Stimulated activated naive B cell treated with anti-CD40 and anti-IgM and Interleukin-4, amounts not matched to agents 10 μg/mL and 1 μg/mL and 100 μg/mL, for 72 hours (primary cell): ENCODE measurements around the gene ARHGEF4.

Experiments
- ATAC-seq, 2 donors: fragments of 150-1000 bp; cut with Tn5 transposase; replicated peaks; 2 replicates each; pipeline ENCODE4 v1.10.0; 2021; ENCODE audit warnings: moderate library complexity in 1 of 2
- DNase-seq: peaks from one replicate; pipeline ENCODE4 v3.0.0; 2021
- H3K27ac Mint-ChIP-seq: one replicate; pipeline ENCODE4 v1.8.0; 2022; ENCODE audit warnings: mild to moderate bottlenecking, mixed read lengths
- H3K27me3 Mint-ChIP-seq, 2 donors: one replicate each; pipeline ENCODE4 v1.8.0; 2022; ENCODE audit warnings: mixed read lengths in 2 of 2
- H3K36me3 Mint-ChIP-seq, 2 donors: one replicate each; pipeline ENCODE4 v1.8.0; 2022; ENCODE audit warnings: mixed read lengths in 2 of 2, mild to moderate bottlenecking in 1 of 2
- H3K4me1 Mint-ChIP-seq, 2 donors: one replicate each; pipeline ENCODE4 v1.8.0; 2022; ENCODE audit warnings: mixed read lengths in 2 of 2, mild to moderate bottlenecking in 1 of 2
- H3K4me3 Mint-ChIP-seq, 2 donors: one replicate each; pipeline ENCODE4 v1.8.0; 2022; ENCODE audit warnings: mild to moderate bottlenecking in 2 of 2, mixed read lengths in 2 of 2, moderate library complexity in 1 of 2
- H3K9me3 Mint-ChIP-seq, 2 donors: one replicate each; pipeline ENCODE4 v1.8.0; 2022; ENCODE audit warnings: mixed read lengths in 2 of 2, mild to moderate bottlenecking in 1 of 2

Gene ARHGEF4

DNA sequence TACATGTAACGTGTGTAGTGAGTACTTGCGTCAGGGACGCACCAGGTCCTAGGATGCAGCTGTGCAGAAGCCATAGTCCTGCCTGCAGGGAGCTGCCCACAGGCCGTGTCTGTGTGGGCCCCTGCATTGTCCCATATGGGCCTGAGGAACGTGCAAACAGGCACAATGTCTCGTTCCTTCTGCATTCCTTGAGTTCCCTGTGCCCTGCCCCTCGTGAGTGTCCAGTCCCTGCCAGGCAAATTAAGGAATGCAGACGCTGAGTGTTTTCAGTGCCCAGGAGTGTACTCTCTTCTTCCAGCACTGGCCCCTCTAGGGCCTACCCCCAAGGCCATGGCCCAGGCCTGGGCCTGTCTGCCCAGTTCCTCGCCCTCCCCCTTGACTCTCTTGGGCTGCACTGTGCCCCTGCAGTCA lies 194.7 kb downstream of the ARHGEF4 start:
- H3K9me3 Mint-ChIP-seq: peaks cover 8 to 9% of the 10 kb centered on the region in 2 donors
- no peak overlapping the region for H3K4me3 Mint-ChIP-seq
- no peak for ATAC-seq
- H3K27me3 Mint-ChIP-seq: peaks cover 30 to 46% of the 10 kb centered on the region in 2 donors
- no peaks in the 10 kb centered on the region for H3K4me1 Mint-ChIP-seq
- no peaks in the 10 kb centered on the region for H3K36me3 Mint-ChIP-seq
- no peak overlapping the region for H3K27ac Mint-ChIP-seq
- DNase-seq: no peak

- Mint-ChIP-seq H3K4me3 (no peak overlapping the region), H3K36me3 (no peaks in the 10 kb centered on the region), H3K27me3 (peaks cover 30 to 51% of the 10 kb centered on the region in 2 donors), H3K9me3 (peaks cover 8 to 9% of the 10 kb centered on the region in 2 donors), H3K27ac (no peak overlapping the region), H3K4me1 (no peaks in the 10 kb centered on the region)
- ATAC-seq (no peak), DNase-seq (no peak)
Measured at GRCh38 chr2:131031875-131032274, 195.2 kb downstream of the ARHGEF4 start.

- H3K4me3 Mint-ChIP-seq: no peak overlapping the region
- DNase-seq (no peak), ATAC-seq (no peak)
- H3K9me3 Mint-ChIP-seq: peaks cover 5% of the 10 kb centered on the region in 2 donors
- no peak overlapping the region for H3K27ac Mint-ChIP-seq
- peaks cover 34 to 56% of the 10 kb centered on the region in 2 donors for H3K27me3 Mint-ChIP-seq
- no peaks in the 10 kb centered on the region for H3K36me3 Mint-ChIP-seq
- H3K4me1 Mint-ChIP-seq: no peaks in the 10 kb centered on the region
Measured at GRCh38 chr2:131032393-131032836, 195.7 kb downstream of the ARHGEF4 start.

DNA sequence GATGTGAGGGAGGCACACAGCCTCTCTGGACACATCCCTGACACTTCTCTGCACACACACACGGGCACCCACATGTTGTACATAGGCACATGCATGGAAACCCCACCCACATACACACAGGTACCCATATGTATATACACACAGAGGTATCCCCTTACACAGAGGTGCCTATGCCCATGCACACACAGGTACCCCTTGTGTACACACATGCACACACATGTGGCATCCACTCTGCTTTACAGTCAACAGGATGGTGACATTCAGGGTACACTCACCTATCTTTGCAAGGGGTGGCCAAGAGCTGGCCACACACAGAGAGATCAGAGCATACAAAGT lies 197.0 kb downstream of the ARHGEF4 start:
- H3K27ac Mint-ChIP-seq: no peak overlapping the region
- no peaks in the 10 kb centered on the region for H3K9me3 Mint-ChIP-seq
- DNase-seq (no peak), ATAC-seq (no peak)
- H3K36me3 Mint-ChIP-seq: no peaks in the 10 kb centered on the region
- H3K27me3 Mint-ChIP-seq: peaks cover 36 to 70% of the 10 kb centered on the region in 2 donors
- no peaks in the 10 kb centered on the region for H3K4me1 Mint-ChIP-seq
- no peak overlapping the region for H3K4me3 Mint-ChIP-seq

GRCh38 chr2:131034122-131035051 lies 197.7 kb downstream of the ARHGEF4 start:
- Mint-ChIP-seq H3K36me3 (peaks cover 0 to 2% of the 10 kb centered on the region in 2 donors), H3K27ac (no peak overlapping the region), H3K4me3 (no peak overlapping the region), H3K4me1 (peaks cover 0 to 1% of the 10 kb centered on the region in 2 donors), H3K27me3 (peaks cover 38 to 76% of the 10 kb centered on the region in 2 donors), H3K9me3 (no peaks in the 10 kb centered on the region)
- DNase-seq (no peak), ATAC-seq (no peak)

DNA sequence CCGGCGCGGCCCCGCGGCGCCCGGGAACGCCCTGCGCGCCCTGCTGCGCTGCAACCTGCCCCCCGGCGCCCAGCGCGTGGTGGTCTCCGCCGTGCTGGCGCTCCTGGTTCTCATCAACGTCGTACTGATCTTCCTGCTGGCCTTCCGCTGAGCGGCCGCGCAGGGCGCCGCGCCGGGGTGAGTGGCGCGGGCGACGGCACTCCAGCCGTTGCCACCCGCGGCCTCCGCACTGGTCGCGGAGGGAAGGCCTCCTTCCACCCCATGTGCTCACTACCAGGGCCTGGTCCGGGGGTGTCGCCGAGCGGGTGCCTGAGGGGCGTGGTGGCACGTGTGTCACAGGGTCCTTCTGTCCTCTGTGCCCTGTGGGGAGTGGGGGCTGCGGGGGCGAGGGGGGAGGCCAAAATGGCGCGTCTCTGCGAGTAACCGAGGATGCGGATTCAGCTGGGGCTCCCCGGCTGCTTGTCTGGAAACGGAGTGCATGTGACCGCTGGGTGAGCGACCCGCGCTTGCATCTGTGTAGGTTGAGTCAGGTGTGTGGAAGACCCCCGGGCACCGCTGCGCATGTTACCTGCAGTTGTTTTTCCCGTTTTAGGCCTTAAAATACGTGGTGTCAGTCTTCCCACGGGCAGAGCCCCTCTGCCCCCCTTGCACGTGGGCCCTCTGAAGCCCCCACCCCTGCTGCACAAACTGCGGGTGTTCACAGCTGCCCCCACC lies 198.6 kb downstream of the ARHGEF4 start:
- peaks cover 0 to 4% of the 10 kb centered on the region in 2 donors for H3K36me3 Mint-ChIP-seq
- DNase-seq (no peak), ATAC-seq (no peak)
- H3K27me3 Mint-ChIP-seq: peaks cover 46 to 82% of the 10 kb centered on the region in 2 donors
- peak overlapping the region; percentile 36 to 68 for H3K4me3 Mint-ChIP-seq
- no peaks in the 10 kb centered on the region for H3K9me3 Mint-ChIP-seq
- no peak overlapping the region for H3K27ac Mint-ChIP-seq
- H3K4me1 Mint-ChIP-seq: peaks cover 0 to 10% of the 10 kb centered on the region in 2 donors

GRCh38 chr2:131035826-131036231 lies 199.1 kb downstream of the ARHGEF4 start:
- Mint-ChIP-seq H3K4me3 (no peak overlapping the region), H3K27ac (no peak overlapping the region), H3K9me3 (no peaks in the 10 kb centered on the region), H3K4me1 (peaks cover 4 to 16% of the 10 kb centered on the region in 2 donors), H3K36me3 (peaks cover 0 to 4% of the 10 kb centered on the region in 2 donors), H3K27me3 (peaks cover 47 to 84% of the 10 kb centered on the region in 2 donors)
- ATAC-seq: no peak
- DNase-seq: no peak

GRCh38 chr2:131036269-131036668 lies 199.6 kb downstream of the ARHGEF4 start:
- peaks cover 1 to 8% of the 10 kb centered on the region in 2 donors for H3K36me3 Mint-ChIP-seq
- peaks cover 9 to 20% of the 10 kb centered on the region in 2 donors for H3K4me1 Mint-ChIP-seq
- no peak for DNase-seq
- no peak for ATAC-seq
- H3K4me3 Mint-ChIP-seq: no peak overlapping the region
- H3K27me3 Mint-ChIP-seq: peaks cover 52 to 88% of the 10 kb centered on the region in 2 donors
- H3K27ac Mint-ChIP-seq: no peak overlapping the region
- no peaks in the 10 kb centered on the region for H3K9me3 Mint-ChIP-seq

- DNase-seq: no peak
- H3K4me3 Mint-ChIP-seq: no peak overlapping the region
- peaks cover 11 to 25% of the 10 kb centered on the region in 2 donors for H3K4me1 Mint-ChIP-seq
- no peak overlapping the region for H3K27ac Mint-ChIP-seq
- peaks cover 57 to 87% of the 10 kb centered on the region in 2 donors for H3K27me3 Mint-ChIP-seq
- H3K9me3 Mint-ChIP-seq: no peaks in the 10 kb centered on the region
- H3K36me3 Mint-ChIP-seq: peaks cover 6 to 13% of the 10 kb centered on the region in 2 donors
- no peak for ATAC-seq
Measured at GRCh38 chr2:131036696-131037397, 200.1 kb downstream of the ARHGEF4 start.

GRCh38 chr2:131037398-131038257 lies 200.9 kb downstream of the ARHGEF4 start:
- H3K27ac Mint-ChIP-seq: no peak overlapping the region
- H3K27me3 Mint-ChIP-seq: peaks cover 52 to 85% of the 10 kb centered on the region in 2 donors
- H3K9me3 Mint-ChIP-seq: no peaks in the 10 kb centered on the region
- ATAC-seq (no peak), DNase-seq (no peak)
- peaks cover 11 to 25% of the 10 kb centered on the region in 2 donors for H3K4me1 Mint-ChIP-seq
- peaks cover 9 to 13% of the 10 kb centered on the region in 2 donors for H3K36me3 Mint-ChIP-seq
- H3K4me3 Mint-ChIP-seq: no peak overlapping the region

GRCh38 chr2:131038258-131039100 lies 201.8 kb downstream of the ARHGEF4 start:
- ATAC-seq (no peak), DNase-seq (no peak)
- Mint-ChIP-seq H3K4me1 (peaks cover 11 to 25% of the 10 kb centered on the region in 2 donors), H3K27me3 (peaks cover 49 to 80% of the 10 kb centered on the region in 2 donors), H3K36me3 (peaks cover 9 to 13% of the 10 kb centered on the region in 2 donors), H3K4me3 (no peak overlapping the region), H3K9me3 (no peaks in the 10 kb centered on the region), H3K27ac (no peak overlapping the region)

DNA sequence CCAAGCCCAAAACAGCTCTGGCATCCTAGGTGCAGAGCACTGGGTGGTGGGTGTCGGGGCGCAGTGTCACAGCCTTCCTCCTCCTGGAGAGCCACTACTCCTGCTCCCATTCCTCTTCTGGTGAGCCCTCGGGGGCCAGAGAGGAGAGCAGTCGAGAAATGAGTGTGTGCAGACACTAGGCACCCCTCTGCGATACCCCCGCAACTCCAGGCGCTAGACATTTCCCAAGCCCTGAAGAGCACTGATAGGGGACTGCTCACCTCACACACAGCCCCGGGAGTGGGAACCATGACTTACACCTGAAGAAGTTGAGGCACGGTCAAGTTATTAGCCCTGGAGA lies 202.4 kb downstream of the ARHGEF4 start:
- H3K9me3 Mint-ChIP-seq: no peaks in the 10 kb centered on the region
- H3K27me3 Mint-ChIP-seq: peaks cover 43 to 74% of the 10 kb centered on the region in 2 donors
- no peak overlapping the region for H3K4me3 Mint-ChIP-seq
- peaks cover 13 to 17% of the 10 kb centered on the region in 2 donors for H3K36me3 Mint-ChIP-seq
- H3K27ac Mint-ChIP-seq: no peak overlapping the region
- ATAC-seq (no peak), DNase-seq (no peak)
- H3K4me1 Mint-ChIP-seq: peaks cover 11 to 25% of the 10 kb centered on the region in 2 donors

DNA sequence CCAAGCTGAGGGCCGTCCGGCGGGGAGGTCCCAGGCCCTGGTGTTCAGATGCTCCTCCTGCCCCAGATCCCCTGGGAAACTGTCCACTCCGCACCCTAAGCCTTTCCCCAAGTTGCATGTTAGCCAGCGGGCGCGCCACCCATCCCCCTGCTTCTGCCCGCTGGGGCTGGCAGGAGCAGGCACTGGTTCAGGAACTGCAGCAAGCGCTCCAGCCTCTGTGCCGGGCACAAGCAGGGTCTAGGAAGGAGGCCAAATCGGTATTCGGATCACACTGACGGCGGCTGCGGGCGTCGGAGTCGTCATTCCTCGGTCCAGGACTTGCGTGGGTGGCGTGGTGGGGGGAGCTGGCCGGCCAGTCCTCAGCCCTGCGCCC lies 202.8 kb downstream of the ARHGEF4 start:
- peaks cover 40 to 69% of the 10 kb centered on the region in 2 donors for H3K27me3 Mint-ChIP-seq

More for the DNA sequence above, 202.8 kb downstream of the ARHGEF4 start:
- H3K36me3 Mint-ChIP-seq: peaks cover 15 to 19% of the 10 kb centered on the region in 2 donors
- no peak overlapping the region for H3K27ac Mint-ChIP-seq
- H3K9me3 Mint-ChIP-seq: no peaks in the 10 kb centered on the region
- DNase-seq (no peak), ATAC-seq (no peak)
- no peak overlapping the region for H3K4me3 Mint-ChIP-seq
- peaks cover 11 to 25% of the 10 kb centered on the region in 2 donors for H3K4me1 Mint-ChIP-seq
